Stimulated activated CD8-positive, alpha-beta memory T cell treated with anti-CD3 and anti-CD28 coated beads, Interleukin-4, amount 100 ng/mL, for 48 hours (primary cell): ENCODE results near the gene GALNT9.

Experiments used
- DNase-seq: peaks from one replicate; pipeline ENCODE4 v3.0.0-alpha.2; 2020

Gene GALNT9

DNA sequence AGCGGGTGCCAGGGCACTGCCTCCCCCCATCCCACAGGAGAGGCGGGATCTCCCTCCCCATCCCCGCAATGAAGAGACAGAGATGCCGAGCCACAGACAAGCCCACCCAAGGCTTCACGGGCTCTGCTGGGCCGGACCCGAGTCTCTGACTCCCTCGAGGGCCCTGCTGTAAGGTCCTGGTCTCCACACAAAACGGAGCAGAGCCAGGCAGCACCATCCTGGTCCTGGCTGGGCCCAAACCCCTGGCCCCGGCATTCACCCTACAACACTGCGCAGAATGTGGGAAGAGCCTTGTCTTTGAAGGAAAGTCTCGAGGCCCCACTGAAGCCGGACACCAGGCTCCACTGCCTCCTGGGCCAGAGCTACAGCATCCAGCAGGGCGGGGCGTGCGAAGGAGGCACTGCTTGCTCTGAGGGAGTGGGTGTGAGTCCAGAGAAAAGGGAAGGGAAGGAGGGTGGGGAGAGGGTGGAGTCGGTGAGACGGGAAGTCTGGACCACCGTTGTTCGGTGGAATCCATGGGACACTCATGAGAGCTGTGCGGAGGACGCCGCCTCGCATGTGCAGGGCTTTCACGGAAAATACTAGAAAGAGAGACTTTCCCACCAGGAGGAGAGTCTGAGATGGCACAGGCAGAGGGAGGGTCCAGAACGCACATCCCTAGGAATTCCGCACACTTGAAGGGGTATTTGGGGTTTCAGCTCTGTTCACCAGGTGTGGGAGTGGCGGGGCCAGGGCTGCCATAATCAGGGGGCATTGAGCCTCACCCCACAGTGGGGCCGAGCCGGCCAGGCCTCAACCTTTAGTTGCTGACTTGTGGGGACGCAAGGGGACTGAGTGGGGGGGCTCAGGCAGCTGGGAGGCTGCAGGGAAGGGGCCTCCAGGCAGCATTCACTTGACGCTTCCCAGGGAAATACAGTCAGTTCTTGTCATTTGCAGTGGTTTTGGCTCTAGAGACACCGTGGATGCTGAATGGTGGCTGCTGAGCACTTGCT lies 36.8 kb downstream of the GALNT9 start:
- no peak for DNase-seq

GRCh38 chr12:132291402-132292175 lies 37.8 kb downstream of the GALNT9 start:
- DNase-seq = no peak

DNA sequence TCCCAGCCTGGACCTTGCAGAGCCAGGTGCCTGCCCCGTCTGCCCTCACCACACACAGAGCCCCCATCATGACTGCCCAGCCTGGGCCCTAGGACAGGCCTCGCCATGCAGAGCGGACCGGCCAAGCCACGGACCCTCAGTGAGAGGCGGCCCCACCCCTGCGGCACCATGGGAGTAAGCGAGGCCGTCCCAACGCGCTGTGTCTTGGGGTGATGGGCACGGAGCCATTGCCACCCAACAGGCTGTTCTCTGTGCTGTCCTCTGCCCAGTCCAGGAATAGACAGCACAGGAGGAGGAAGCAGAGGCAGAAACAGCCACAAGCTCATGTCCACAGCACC lies 39.2 kb downstream of the GALNT9 start:
- DNase-seq = no peak

- DNase-seq = no peak
Observed at GRCh38 chr12:132289356-132290202, 39.8 kb downstream of the GALNT9 start.

DNA sequence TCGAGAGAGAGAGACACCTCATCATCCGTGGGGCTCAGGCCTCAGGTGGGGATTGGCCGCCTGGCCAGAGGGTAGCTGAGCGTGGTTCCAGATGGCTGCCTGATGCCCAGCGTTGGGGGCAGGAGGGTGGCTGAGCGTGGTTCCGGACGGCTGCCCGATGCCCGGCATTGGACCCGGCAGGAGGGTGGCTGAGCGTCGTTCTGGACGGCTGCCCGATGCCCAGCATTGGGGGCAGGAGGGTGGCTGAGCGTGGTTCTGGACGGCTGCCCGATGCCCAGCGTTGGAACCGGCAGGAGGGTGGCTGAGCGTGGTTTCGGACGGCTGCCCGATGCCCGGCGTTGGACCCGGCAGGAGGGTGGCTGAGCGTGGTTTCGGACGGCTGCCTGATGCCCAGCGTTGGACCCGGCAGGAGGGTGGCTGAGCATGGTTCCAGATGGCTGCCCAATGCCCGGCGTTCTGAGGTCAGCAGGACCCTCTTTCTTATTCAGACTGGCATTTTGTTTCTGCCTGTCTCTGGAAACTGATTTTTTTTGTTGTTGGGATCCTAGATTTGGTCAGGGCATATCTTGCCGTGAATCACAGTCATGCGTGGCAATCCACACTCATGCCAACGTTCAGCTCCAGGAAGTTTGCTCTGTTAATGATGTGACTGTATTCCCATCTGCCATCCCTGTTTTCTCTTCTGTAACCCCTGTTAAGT lies 40.7 kb downstream of the GALNT9 start:
- no peak for DNase-seq

GRCh38 chr12:132287391-132288238 lies 41.8 kb downstream of the GALNT9 start:
- DNase-seq = no peak

DNA sequence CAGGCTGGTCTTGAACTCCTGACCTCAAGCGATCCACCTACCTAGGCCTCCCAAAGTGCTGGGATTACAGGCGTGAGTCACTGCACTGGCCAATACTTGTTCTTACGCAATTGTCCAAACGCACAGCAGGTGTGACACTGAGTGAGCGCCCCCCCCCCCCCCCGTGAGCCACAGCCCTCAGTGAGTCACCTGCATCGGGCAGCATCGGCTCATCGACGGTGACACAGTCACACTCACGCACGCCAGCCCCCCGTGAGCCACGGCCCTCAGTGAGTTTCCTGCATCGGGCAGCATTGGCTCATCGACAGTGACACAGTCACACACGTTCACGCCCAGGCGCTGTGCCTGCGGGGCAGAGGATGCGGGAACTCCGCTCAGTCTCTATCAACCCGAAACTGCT lies 42.5 kb downstream of the GALNT9 start:
- peak; percentile 28 for DNase-seq

- no peak for DNase-seq
Observed at GRCh38 chr12:132285991-132286681, 43.3 kb downstream of the GALNT9 start.

DNA sequence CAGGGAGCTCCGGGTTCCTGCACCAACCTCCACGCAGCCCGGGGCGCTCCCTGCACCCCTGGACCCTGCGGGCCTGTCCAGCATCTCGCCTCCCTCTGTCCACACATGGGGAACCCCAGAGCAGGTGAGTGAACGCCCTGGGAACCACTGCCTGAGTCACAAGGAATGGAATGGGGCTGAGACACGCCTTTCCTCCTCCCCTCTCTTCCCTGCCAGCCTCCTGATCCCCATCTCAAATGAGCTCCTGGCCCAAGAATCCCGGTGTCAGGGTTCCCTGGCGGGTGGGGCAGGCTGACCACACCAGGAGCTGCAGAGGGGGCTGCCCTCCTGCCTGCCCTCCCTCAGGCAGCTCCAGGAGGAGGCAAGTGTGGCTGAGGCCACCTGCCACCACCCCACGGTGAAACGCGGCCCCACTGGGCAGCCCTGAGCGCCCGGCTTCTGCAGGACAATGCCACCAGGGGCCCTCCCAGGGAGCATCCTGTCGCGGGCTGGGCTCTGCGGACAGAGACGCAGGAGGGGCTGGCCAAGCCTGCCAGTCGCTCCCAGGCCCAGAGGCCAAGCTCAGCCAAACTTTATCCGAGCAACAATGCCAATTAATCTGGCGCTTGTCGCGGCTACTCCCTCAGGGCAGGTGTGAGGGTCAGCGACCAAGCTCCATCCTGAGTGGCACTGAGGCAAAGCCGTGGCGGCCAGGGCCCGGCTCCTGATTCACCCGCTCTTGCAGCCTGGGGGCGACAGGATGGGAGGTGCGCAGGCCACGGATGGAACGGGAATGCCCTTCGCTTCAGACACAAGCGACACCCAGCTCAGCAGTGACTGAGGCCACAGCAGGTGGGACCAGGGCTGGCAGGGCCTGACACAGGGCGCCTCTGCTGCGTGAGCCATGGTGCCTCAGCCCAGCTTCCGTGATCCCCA lies 44.3 kb downstream of the GALNT9 start:
- no peak for DNase-seq

- no peak for DNase-seq
Observed at GRCh38 chr12:132284071-132284826, 45.1 kb downstream of the GALNT9 start.

GRCh38 chr12:132282950-132283771 lies 46.2 kb downstream of the GALNT9 start:
- DNase-seq = no peak

DNA sequence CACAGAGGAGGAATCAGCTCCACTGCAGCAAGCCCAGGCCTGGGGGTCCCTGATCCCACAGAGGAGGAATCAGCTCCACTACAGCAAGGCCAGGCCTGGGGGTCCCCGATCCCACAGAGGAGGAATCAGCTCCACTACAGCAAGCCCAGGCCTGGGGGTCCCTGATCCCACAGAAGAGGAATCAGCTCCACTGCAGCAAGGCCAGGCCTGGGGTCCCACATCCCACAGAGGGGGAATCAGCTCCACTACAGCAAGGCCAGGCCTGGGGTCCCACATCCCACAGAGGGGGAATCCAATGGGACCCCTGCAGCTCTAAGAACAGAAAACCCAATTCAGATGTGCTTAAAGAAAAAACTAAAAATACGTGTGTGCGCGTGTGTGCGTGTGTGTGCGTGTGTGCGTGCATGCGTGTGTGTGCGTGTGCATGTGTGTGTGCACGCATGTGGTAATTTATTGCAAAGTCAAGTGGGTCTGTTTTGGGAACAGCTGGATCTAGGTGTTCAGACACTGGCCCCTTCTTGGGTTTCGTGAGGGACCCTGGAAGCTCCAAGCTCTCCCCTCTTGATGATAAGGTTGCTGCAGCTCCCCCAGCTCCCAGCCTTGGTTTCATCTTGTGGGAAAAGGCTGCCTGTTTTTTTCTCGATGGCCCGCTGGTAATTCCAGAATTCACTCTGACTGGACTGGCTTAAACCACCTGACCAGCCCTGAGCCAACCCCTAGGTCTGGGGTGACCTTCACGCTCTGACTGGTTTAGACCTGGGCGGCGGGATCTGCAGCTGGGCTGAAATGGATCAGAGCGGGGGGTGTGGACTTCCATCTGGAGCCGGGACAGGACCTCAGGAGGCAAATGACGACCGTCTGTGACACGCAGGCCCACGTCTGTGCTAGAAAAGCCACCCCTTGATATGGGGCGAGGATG lies 47.1 kb downstream of the GALNT9 start:
- DNase-seq = no peak

GRCh38 chr12:132281038-132281437 lies 48.4 kb downstream of the GALNT9 start:
- DNase-seq = no peak

DNA sequence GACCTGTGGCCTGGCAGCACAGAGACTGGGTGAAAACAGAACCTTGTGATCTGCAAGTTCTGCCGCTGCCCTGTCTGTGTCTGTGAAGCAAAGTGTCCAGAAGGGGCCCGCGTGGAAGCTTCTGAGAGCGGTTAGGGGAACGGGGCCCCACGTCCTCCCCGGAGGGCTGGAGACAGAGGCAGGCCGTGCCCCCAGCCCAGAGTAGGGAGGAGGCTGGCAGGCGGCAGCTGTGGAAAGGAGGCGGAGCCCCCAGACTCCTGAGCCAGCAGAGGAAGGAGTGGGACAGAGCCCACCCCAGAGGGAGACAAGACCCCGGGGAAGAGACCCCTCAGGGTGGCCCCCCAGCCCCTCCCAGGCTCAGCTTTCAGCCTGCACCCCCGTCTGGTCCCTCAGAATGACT lies 49.0 kb downstream of the GALNT9 start:
- DNase-seq = no peak

GRCh38 chr12:132279930-132280329 lies 49.5 kb downstream of the GALNT9 start:
- no peak for DNase-seq

DNA sequence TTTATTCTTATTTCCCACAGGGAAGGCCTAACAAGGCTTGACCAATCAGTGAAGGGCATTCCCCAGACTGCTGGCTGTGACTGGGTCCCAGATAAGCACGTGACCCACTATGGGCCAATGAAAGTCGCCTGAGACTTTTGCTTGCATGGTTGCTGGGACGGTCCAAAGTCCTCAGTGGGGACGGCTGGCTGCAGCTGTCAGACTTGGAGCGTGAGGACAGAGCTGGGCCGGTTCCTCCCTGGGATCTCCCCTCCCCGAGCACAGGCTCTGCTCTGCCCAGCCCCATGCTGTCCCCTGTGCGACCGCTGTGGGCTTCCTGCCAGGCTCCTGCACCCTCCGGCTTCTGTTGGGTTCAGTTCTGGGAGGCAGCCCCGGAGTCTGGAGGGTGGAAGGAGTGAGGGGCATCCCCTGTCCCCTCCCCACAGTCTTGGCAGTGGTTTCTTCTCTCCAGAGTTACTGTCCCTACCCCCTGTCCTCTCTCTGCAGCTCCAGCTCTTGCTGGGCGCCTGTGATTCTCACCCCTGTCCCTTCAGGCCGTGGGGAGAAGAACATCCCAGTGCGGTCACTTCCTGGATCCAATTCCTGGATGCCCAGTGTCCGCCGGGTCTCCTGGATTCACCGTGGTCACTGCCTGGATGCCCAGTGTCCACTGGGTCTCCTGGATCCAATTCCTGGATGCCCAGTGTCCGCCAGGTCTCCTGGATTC lies 50.1 kb downstream of the GALNT9 start:
- DNase-seq = no peak
